ENCODE measurements around the gene RAB11FIP3. TPM values are rescaled to one million over a fixed set of nuclear protein-coding genes. Genes with fewer than 3 reads are reported as not detected.

The RAB11FIP3 gene
- total and polyA plus RNA-seq, 2 experiments from 2014 or later, result 1.2 to 27.8 TPM

DNA sequence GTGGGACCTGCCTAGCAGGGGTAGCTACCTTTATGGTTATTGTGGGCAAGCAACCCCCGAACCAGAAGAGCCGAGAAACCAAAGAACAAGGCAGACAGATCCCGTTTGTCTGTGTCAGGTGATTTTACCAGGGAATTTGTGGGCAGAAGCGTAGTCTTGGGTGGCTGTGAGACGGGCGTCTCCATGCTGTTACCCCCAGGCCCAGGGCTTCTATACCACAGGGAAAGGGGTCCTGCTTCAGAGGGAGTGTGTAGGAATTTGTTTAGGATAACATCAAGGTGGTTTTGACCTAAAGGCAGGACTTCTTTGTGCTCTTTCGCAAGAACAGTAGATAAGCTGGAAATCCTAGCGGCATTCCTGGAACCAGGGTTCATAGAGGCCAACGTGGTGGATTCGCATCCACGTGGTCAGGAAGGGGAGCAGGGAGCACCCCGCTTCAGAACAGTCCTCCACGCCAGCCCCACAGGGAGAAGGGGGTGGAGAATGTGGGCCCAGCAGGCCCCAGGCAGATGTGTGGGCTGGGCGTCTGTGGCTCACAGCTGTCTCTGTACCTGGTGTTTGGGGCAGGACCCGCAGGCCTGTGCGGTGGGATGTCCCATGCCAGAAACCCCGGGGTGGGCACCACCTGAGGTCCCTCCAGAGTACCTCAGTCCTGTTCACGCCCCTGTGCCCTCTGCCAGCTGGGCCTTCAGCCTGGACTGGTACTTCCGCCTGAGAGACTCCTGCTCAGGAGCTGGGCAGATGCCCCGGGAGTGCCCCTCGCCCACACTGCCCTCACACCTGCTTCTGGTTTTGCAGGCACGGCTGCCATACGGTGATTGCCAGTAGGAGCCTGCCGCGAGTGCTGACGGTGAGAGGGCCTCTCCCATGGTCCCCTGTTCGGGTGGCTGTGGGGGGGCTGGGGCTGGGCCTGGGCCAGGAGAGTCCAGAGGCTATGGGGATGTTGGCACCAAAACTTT, 19.6 kb upstream of the RAB11FIP3 start:
- no peak overlapping the region for H3K4me2 ChIP-seq (ENCODE audit: unreplicated experiment)
- H3K4me1 ChIP-seq (ENCODE audit: insufficient read depth), result no peaks in the 10 kb centered on the region
- no peak overlapping the region for H2AFZ ChIP-seq
- no peak overlapping the region for H3K4me3 ChIP-seq
- TF ChIP-seq EZH2phosphoT487 (IDR thresholded peaks at IDR 0.05; ENCODE audit: insufficient read depth, low read depth), result no peak
- TF ChIP-seq EZH2 (IDR thresholded peaks at IDR 0.05; ENCODE audit: insufficient read depth, poor library complexity, severe bottlenecking), result no peak
- H3K36me3 ChIP-seq (ENCODE audit: low read depth), result no peaks in the 10 kb centered on the region
- in situ Hi-C loops (cut with MboI), result no loop called here
- no peaks in the 10 kb centered on the region for H3K9me2 ChIP-seq (ENCODE audit: insufficient read depth)
- no peaks in the 10 kb centered on the region for H4K20me1 ChIP-seq (ENCODE audit: insufficient read depth)
- WGBS, 2 experiments (ENCODE audit: low coverage in 1 of 2, low lambda C conversion rate in 2 of 2, missing lambda C conversion rate in 2 of 2), result 91 to 95% methylated on average over 23 to 27 of the region's 27 CpGs
- no peak for DNase-seq
- no peaks in the 10 kb centered on the region for H3K27me3 ChIP-seq (replicated peaks; ENCODE audit: insufficient read depth)
- no peak overlapping the region for H3K9ac ChIP-seq
- no peak overlapping the region for H3K27ac ChIP-seq
- H3K79me2 ChIP-seq (ENCODE audit: insufficient read depth), result peaks cover 12% of the 10 kb centered on the region
- H3K9me3 ChIP-seq (ENCODE audit: low read depth), result no peaks in the 10 kb centered on the region
- no peaks in the 10 kb centered on the region for H3F3A ChIP-seq (ENCODE audit: insufficient read depth)

- Histone ChIP-seq H3K9me3 (ENCODE audit: low read depth) (no peaks in the 10 kb centered on the region), H4K20me1 (ENCODE audit: insufficient read depth) (no peaks in the 10 kb centered on the region), H3K79me2 (ENCODE audit: insufficient read depth) (peaks cover 10% of the 10 kb centered on the region), H3K4me3 (no peak overlapping the region), H3F3A (ENCODE audit: insufficient read depth) (no peaks in the 10 kb centered on the region), H3K9me2 (ENCODE audit: insufficient read depth) (no peaks in the 10 kb centered on the region), H3K27ac (no peak overlapping the region), H3K27me3 (replicated peaks; ENCODE audit: insufficient read depth) (no peaks in the 10 kb centered on the region), H3K36me3 (ENCODE audit: low read depth) (no peaks in the 10 kb centered on the region), H3K9ac (no peak overlapping the region), H3K4me2 (ENCODE audit: unreplicated experiment) (no peak overlapping the region), H3K4me1 (ENCODE audit: insufficient read depth) (no peaks in the 10 kb centered on the region), H2AFZ (no peak overlapping the region)
- no peak for DNase-seq
- no peak for TF ChIP-seq EZH2phosphoT487 (IDR thresholded peaks at IDR 0.05; ENCODE audit: insufficient read depth, low read depth)
- in situ Hi-C loops (cut with MboI), result no loop called here
- 83 to 85% methylated on average over 14 to 16 of the region's 16 CpGs for WGBS, 2 experiments (ENCODE audit: low coverage in 1 of 2, low lambda C conversion rate in 2 of 2, missing lambda C conversion rate in 2 of 2)
Observed at GRCh38 chr16:407253-407652, 18.2 kb upstream of the RAB11FIP3 start.

GRCh38 chr16:410516-411178, 14.8 kb upstream of the RAB11FIP3 start:
- no peak overlapping the region for H3K9ac ChIP-seq
- no peak overlapping the region for H2AFZ ChIP-seq
- H3K4me2 ChIP-seq (ENCODE audit: unreplicated experiment), result no peak overlapping the region
- in situ Hi-C loops (cut with MboI), result no loop called here
- no peak overlapping the region for H3K27ac ChIP-seq
- no peak for DNase-seq
- no peaks in the 10 kb centered on the region for H3K36me3 ChIP-seq (ENCODE audit: low read depth)
- H3K79me2 ChIP-seq (ENCODE audit: insufficient read depth), result no peaks in the 10 kb centered on the region
- H3K4me3 ChIP-seq, result no peak overlapping the region
- TF ChIP-seq EZH2phosphoT487 (IDR thresholded peaks at IDR 0.05; ENCODE audit: insufficient read depth, low read depth), result no peak
- no peak for TF ChIP-seq EZH2 (IDR thresholded peaks at IDR 0.05; ENCODE audit: insufficient read depth, poor library complexity, severe bottlenecking)
- no peaks in the 10 kb centered on the region for H3K9me2 ChIP-seq (ENCODE audit: insufficient read depth)
- 91 to 96% methylated on average over 16 to 36 of the region's 36 CpGs for WGBS, 2 experiments (ENCODE audit: low coverage in 1 of 2, low lambda C conversion rate in 2 of 2, missing lambda C conversion rate in 2 of 2)
- no peaks in the 10 kb centered on the region for H3K27me3 ChIP-seq (replicated peaks; ENCODE audit: insufficient read depth)
- no peaks in the 10 kb centered on the region for H3F3A ChIP-seq (ENCODE audit: insufficient read depth)
- H3K4me1 ChIP-seq (ENCODE audit: insufficient read depth), result no peaks in the 10 kb centered on the region
- no peaks in the 10 kb centered on the region for H4K20me1 ChIP-seq (ENCODE audit: insufficient read depth)
- H3K9me3 ChIP-seq (ENCODE audit: low read depth), result no peaks in the 10 kb centered on the region

- Histone ChIP-seq H3K9me2 (ENCODE audit: insufficient read depth) (no peaks in the 10 kb centered on the region), H3K9me3 (ENCODE audit: low read depth) (no peaks in the 10 kb centered on the region), H3F3A (ENCODE audit: insufficient read depth) (no peaks in the 10 kb centered on the region), H3K9ac (no peak overlapping the region), H3K27ac (no peak overlapping the region), H3K4me2 (ENCODE audit: unreplicated experiment) (no peak overlapping the region), H2AFZ (no peak overlapping the region), H3K36me3 (ENCODE audit: low read depth) (no peaks in the 10 kb centered on the region), H4K20me1 (ENCODE audit: insufficient read depth) (no peaks in the 10 kb centered on the region), H3K79me2 (ENCODE audit: insufficient read depth) (no peaks in the 10 kb centered on the region), H3K4me1 (ENCODE audit: insufficient read depth) (no peaks in the 10 kb centered on the region), H3K27me3 (replicated peaks; ENCODE audit: insufficient read depth) (no peaks in the 10 kb centered on the region), H3K4me3 (no peak overlapping the region)
- 93 to 94% methylated on average over 24 to 26 of the region's 26 CpGs for WGBS, 2 experiments (ENCODE audit: low coverage in 1 of 2, low lambda C conversion rate in 2 of 2, missing lambda C conversion rate in 2 of 2)
- DNase-seq, result no peak
- in situ Hi-C loops (cut with MboI), result no loop called here
- no peak for TF ChIP-seq EZH2phosphoT487 (IDR thresholded peaks at IDR 0.05; ENCODE audit: insufficient read depth, low read depth)
- TF ChIP-seq EZH2 (IDR thresholded peaks at IDR 0.05; ENCODE audit: insufficient read depth, poor library complexity, severe bottlenecking), result no peak
Observed at GRCh38 chr16:411576-412265, 13.7 kb upstream of the RAB11FIP3 start.

Measured in GM23248 (cell line).